ENCODE data around the gene PKP4. TPM values are rescaled to one million over a fixed set of nuclear protein-coding genes. Genes with fewer than 3 reads are reported as not detected.
A peak's percentile ranks its signal among the peaks of the same experiment; 100 is the strongest.

PKP4 gene
- total RNA-seq, 1 experiment from 2014 or later = 52.0 TPM

DNA sequence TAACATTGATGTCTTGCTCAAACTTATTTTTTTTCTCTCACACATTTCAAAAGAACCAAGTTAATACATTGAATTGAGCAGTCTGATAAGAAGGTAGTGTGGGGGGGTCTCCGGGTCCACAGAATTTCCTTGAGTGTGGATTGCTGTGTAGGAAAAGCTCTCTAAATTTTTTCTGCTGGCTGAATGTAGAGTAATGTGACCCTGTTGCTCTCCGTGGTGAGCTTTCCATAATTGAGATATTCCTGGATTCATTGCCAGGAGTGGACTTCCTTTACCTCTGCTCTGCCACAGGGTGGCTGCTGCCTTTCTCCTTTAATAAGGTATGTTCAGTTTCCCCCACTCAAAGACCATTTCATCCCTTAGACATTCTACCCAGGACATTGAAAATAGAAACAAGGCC, 50.9 kb downstream of the PKP4 start:
- no peak overlapping the region for H3K4ac ChIP-seq (ENCODE audit: low read depth, low read length)
- no peak overlapping the region for H2BK5ac ChIP-seq (ENCODE audit: insufficient read length, low read length)
- H3K27ac ChIP-seq (ENCODE audit: insufficient read length, low read depth, low read length) = no peak overlapping the region
- H3K4me1 ChIP-seq (ENCODE audit: insufficient read depth, low read length) = peaks cover 6% of the 10 kb centered on the region; the same call in 1 of the 2 replicates
- no peaks in the 10 kb centered on the region for H3K9me3 Mint-ChIP-seq
- no peak for TF ChIP-seq CTCF (conservative IDR thresholded peaks at IDR 0.05)
- no peak overlapping the region for H2AK5ac ChIP-seq (ENCODE audit: insufficient read length, low read length)
- H3K18ac ChIP-seq (ENCODE audit: insufficient read length, low read depth, low read length) = no peak overlapping the region
- H3K27me3 ChIP-seq (ENCODE audit: insufficient read depth, low read length) = no peaks in the 10 kb centered on the region
- no peak overlapping the region for H3K4me3 Mint-ChIP-seq
- H3K4me2 ChIP-seq (ENCODE audit: insufficient read depth, insufficient read length, low read length) = no peak overlapping the region
- peaks cover 9% of the 10 kb centered on the region; the same call in 1 of the 2 replicates for H3K79me2 ChIP-seq (ENCODE audit: insufficient read depth, low read length)
- no peak overlapping the region for H3K9ac ChIP-seq (ENCODE audit: extremely low read depth, insufficient read length, low read length)
- DNase-seq = no peak
- WGBS (ENCODE audit: extremely low coverage, insufficient read length, low lambda C conversion rate) = no CpG with 5 or more reads among the region's 2 CpGs
- no peak overlapping the region for H3T11ph ChIP-seq (ENCODE audit: low read length)
- no peaks in the 10 kb centered on the region; a peak in 1 of 7 replicates for H3K36me3 Mint-ChIP-seq (ENCODE audit: insufficient read depth in 1 of 3, low read depth in 3 of 3)
- no peak overlapping the region for H4K8ac ChIP-seq (replicated peaks; ENCODE audit: insufficient read length, low read depth, low read length)
- H3K27me3 Mint-ChIP-seq (ENCODE audit: low read depth) = no peaks in the 10 kb centered on the region
- no peaks in the 10 kb centered on the region for H3K23me2 ChIP-seq (ENCODE audit: insufficient read length, low read depth, low read length, poor library complexity, severe bottlenecking)
- H3K4me1 Mint-ChIP-seq = peaks cover 23 to 33% of the 10 kb centered on the region in 2 experiments
- peak overlapping the region in 1 of 3 experiments; percentile 8; a peak in 1 of 7 replicates for H3K27ac Mint-ChIP-seq
- H4K91ac ChIP-seq (ENCODE audit: insufficient read length, low read depth, low read length) = no peak overlapping the region
- no peaks in the 10 kb centered on the region for H4K20me1 ChIP-seq (ENCODE audit: control insufficient read depth, insufficient read depth, insufficient read length)
- H2BK12ac ChIP-seq (ENCODE audit: insufficient read length, low read depth, low read length) = no peak overlapping the region
- no peak overlapping the region for H3K14ac ChIP-seq (ENCODE audit: insufficient read depth, low read length)
- H2BK20ac ChIP-seq (ENCODE audit: low read depth, low read length, poor library complexity, severe bottlenecking) = no peak overlapping the region
- H2AFZ ChIP-seq (ENCODE audit: low read length) = no peak overlapping the region
- no peak overlapping the region for H2BK120ac ChIP-seq (ENCODE audit: low read depth, low read length, poor library complexity, severe bottlenecking)
- H3K23ac ChIP-seq (ENCODE audit: insufficient read length, low read depth, low read length) = no peak overlapping the region
- no peak overlapping the region for H2BK15ac ChIP-seq (ENCODE audit: low read depth, low read length)
- H3K9me3 ChIP-seq (ENCODE audit: control insufficient read depth, low read depth, low read length) = no peaks in the 10 kb centered on the region
- peaks cover 4% of the 10 kb centered on the region for H3K79me1 ChIP-seq (ENCODE audit: insufficient read depth, low read depth, low read length, poor library complexity, severe bottlenecking)
- H3K56ac ChIP-seq (ENCODE audit: insufficient read length, low read depth, low read length) = no peak overlapping the region
- no peak overlapping the region for H4K5ac ChIP-seq (ENCODE audit: insufficient read length, low read depth, low read length)
